GM21528 (cell line): ENCODE data around the gene GOLGA6L7.
"Not testable (repeated sequence)": the region's sequence is repeated elsewhere in the genome, so short reads cannot be mapped to it uniquely, and the experiment has no call there.

Experiments used
- ATAC-seq: cut with Tn5 transposase; IDR thresholded peaks from one replicate; pipeline ENCODE4 v1.9.1; 2021; ENCODE audit warnings: mild to moderate bottlenecking, moderate library complexity; ENCODE audit not compliant: unreplicated experiment, low FRiP score

GOLGA6L7 gene

GRCh38 chr15:28885128-28885629 lies 36.7 kb upstream of the GOLGA6L7 start:
- ATAC-seq = no peak

GRCh38 chr15:28884151-28884940 lies 35.9 kb upstream of the GOLGA6L7 start:
- no peak for ATAC-seq

GRCh38 chr15:28881600-28881999 lies 33.2 kb upstream of the GOLGA6L7 start:
- ATAC-seq = no peak

GRCh38 chr15:28881170-28881569 lies 32.7 kb upstream of the GOLGA6L7 start:
- no peak for ATAC-seq

GRCh38 chr15:28880680-28881079 lies 32.2 kb upstream of the GOLGA6L7 start:
- no peak for ATAC-seq

- no peak for ATAC-seq
Observed at GRCh38 chr15:28879551-28879950, 31.1 kb upstream of the GOLGA6L7 start.

- ATAC-seq = no peak
Observed at GRCh38 chr15:28878209-28878608, 29.8 kb upstream of the GOLGA6L7 start.

- ATAC-seq = no peak
Observed at GRCh38 chr15:28876845-28877185, 28.4 kb upstream of the GOLGA6L7 start.

GRCh38 chr15:28876131-28876844 lies 27.8 kb upstream of the GOLGA6L7 start:
- no peak for ATAC-seq

GRCh38 chr15:28875461-28876000 lies 27.1 kb upstream of the GOLGA6L7 start:
- ATAC-seq = no peak

GRCh38 chr15:28873585-28874190 lies 25.2 kb upstream of the GOLGA6L7 start:
- no peak for ATAC-seq

GRCh38 chr15:28873006-28873405 lies 24.6 kb upstream of the GOLGA6L7 start:
- no peak for ATAC-seq

- ATAC-seq = no peak
Observed at GRCh38 chr15:28871168-28871567, 22.7 kb upstream of the GOLGA6L7 start.

GRCh38 chr15:28868744-28869345 lies 20.4 kb upstream of the GOLGA6L7 start:
- no peak for ATAC-seq

- ATAC-seq = not testable (repeated sequence)
Observed at GRCh38 chr15:28861589-28862293, 13.3 kb upstream of the GOLGA6L7 start.

- no peak for ATAC-seq
Observed at GRCh38 chr15:28861031-28861534, 12.6 kb upstream of the GOLGA6L7 start.

- ATAC-seq = not testable (repeated sequence)
Observed at GRCh38 chr15:28854578-28854977, 6.1 kb upstream of the GOLGA6L7 start.

GRCh38 chr15:28853654-28854053 lies 5.2 kb upstream of the GOLGA6L7 start:
- not testable (repeated sequence) for ATAC-seq

GRCh38 chr15:28849766-28850165 lies 1.3 kb upstream of the GOLGA6L7 start:
- not testable (repeated sequence) for ATAC-seq

- ATAC-seq = not testable (repeated sequence)
Observed at GRCh38 chr15:28849271-28849670, 827 bp upstream of the GOLGA6L7 start.
